GM19238 (cell line): ENCODE data around the gene BNIP5.
"Not testable (repeated sequence)": the region's sequence is repeated elsewhere in the genome, so short reads cannot be mapped to it uniquely, and the experiment has no call there.

Experiments
- DNase-seq: peaks from one replicate; pipeline ENCODE4 v3.0.0; 2011; ENCODE audit warnings: low spot score; ENCODE audit not compliant: insufficient read length

Gene BNIP5

GRCh38 chr6:36345681-36346466, 9.2 kb upstream of the BNIP5 start:
- no peak for DNase-seq

- DNase-seq, result no peak
Measured at GRCh38 chr6:36343109-36343680, 6.5 kb upstream of the BNIP5 start.

- DNase-seq, result peak; percentile 66
Measured at GRCh38 chr6:36340618-36341454, 4.1 kb upstream of the BNIP5 start.

GRCh38 chr6:36340306-36340617, 3.6 kb upstream of the BNIP5 start:
- no peak for DNase-seq

GRCh38 chr6:36339146-36339545, 2.5 kb upstream of the BNIP5 start:
- no peak for DNase-seq

- not testable (repeated sequence) for DNase-seq
Measured at GRCh38 chr6:36338223-36338622, 1.5 kb upstream of the BNIP5 start.

GRCh38 chr6:36337814-36338213, 1.1 kb upstream of the BNIP5 start:
- no peak for DNase-seq

GRCh38 chr6:36336208-36336710, 429 bp downstream of the BNIP5 start:
- no peak for DNase-seq

GRCh38 chr6:36335465-36336207, 1.1 kb downstream of the BNIP5 start:
- DNase-seq, result no peak

GRCh38 chr6:36334832-36335459, 1.7 kb downstream of the BNIP5 start:
- no peak for DNase-seq

- no peak for DNase-seq
Measured at GRCh38 chr6:36333931-36334725, 2.6 kb downstream of the BNIP5 start.

GRCh38 chr6:36333171-36333895, 3.4 kb downstream of the BNIP5 start:
- no peak for DNase-seq

- no peak for DNase-seq
Measured at GRCh38 chr6:36331381-36331780, 5.3 kb downstream of the BNIP5 start.

GRCh38 chr6:36330366-36330765, 6.3 kb downstream of the BNIP5 start:
- no peak for DNase-seq

GRCh38 chr6:36329798-36330291, 6.8 kb downstream of the BNIP5 start:
- no peak for DNase-seq

- DNase-seq, result no peak
Measured at GRCh38 chr6:36328600-36328999, 8.1 kb downstream of the BNIP5 start.

GRCh38 chr6:36327919-36328236, 8.8 kb downstream of the BNIP5 start:
- no peak for DNase-seq

GRCh38 chr6:36327226-36327918, 9.3 kb downstream of the BNIP5 start:
- no peak for DNase-seq
